Fibroblast of lung (primary cell): ENCODE results near the gene TMEM63C.

Experiments
- EZH2 ChIP-seq: IDR thresholded peaks from 2 replicates; pipeline ENCODE4 v1.5.1; 2012; ENCODE audit warnings: low read length, control low read depth, mild to moderate bottlenecking; ENCODE audit errors: missing control alignments
- TF ChIP-seq, protein P1 (sequence below), 2 donors: IDR thresholded peaks in 1 of 2; conservative IDR thresholded peaks in 1 of 2; 1 replicate in 1 of 2; 2 replicates in 1 of 2; pipeline ENCODE4 v1.5.1; 2011 to 2012; ENCODE audit warnings: low read length in 2 of 2, control low read depth in 1 of 2, inconsistent platforms in 1 of 2, low read depth in 1 of 2, mild to moderate bottlenecking in 1 of 2

DNA sequence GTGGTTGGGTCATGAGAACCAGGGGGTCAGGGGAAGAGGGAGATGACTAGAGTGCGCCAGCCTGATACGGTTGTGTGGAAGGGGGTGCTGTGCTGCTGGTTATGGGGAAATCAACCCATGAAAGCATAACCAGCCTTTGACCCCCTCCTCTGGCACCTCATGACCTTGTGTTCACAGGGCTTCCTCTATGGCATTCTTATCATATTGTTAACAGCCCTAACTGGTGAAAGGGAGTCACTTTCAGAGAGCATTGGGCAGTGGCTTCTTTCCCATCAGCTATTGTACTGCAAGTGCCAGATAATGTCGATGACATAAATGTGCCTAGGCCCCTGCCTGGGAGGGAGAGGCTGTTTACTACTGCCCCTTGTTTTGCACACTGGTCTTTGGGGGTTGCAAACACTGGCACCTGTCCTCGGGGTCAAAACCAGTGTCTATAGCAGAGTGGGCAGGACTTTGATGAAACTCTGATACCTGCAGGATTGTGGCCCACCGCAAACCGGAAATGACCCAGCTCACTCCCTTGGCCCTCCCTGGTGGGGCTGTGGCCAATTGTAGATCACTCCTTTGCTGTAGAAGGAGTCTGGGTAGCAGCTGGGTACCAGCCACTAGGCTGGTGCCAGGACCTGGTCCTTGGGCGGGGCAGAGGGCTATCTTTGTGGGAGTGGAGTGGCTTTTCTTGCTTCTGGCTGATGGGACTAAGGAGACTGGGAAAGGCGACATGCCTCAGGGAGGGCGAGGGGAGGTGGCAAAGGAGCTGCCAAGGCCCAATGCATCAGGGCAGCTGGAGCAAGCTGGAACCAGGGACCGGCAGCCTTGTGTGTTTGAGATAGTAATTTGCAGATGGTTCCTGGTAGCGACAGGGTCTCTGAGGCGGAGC, 634 bp upstream of the TMEM63C start:
- TF ChIP-seq, protein P1, sequence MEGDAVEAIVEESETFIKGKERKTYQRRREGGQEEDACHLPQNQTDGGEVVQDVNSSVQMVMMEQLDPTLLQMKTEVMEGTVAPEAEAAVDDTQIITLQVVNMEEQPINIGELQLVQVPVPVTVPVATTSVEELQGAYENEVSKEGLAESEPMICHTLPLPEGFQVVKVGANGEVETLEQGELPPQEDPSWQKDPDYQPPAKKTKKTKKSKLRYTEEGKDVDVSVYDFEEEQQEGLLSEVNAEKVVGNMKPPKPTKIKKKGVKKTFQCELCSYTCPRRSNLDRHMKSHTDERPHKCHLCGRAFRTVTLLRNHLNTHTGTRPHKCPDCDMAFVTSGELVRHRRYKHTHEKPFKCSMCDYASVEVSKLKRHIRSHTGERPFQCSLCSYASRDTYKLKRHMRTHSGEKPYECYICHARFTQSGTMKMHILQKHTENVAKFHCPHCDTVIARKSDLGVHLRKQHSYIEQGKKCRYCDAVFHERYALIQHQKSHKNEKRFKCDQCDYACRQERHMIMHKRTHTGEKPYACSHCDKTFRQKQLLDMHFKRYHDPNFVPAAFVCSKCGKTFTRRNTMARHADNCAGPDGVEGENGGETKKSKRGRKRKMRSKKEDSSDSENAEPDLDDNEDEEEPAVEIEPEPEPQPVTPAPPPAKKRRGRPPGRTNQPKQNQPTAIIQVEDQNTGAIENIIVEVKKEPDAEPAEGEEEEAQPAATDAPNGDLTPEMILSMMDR (conservative IDR thresholded peaks at IDR 0.05 in 1 of 2, IDR thresholded peaks at IDR 0.05 in 1 of 2; ENCODE audit: low read depth in 1 of 2, low read length in 2 of 2), result no peak
- no peak for TF ChIP-seq EZH2
